SK-N-SH (cell line): ENCODE data around the gene SLC6A11. TPM values are rescaled to one million over a fixed set of nuclear protein-coding genes. Genes with fewer than 3 reads are reported as not detected.

ENCODE experiments used
- CTCF ChIA-PET: fragments of 300-600, 350-600 bp; formaldehyde crosslinking; extraction: SDS; loops from one replicate; lab custom pipeline; 2021; lab: Yijun Ruan, JAX
- POLR2A ChIA-PET: fragments of 350-600 bp; sonication (Branson Sonifier 250); formaldehyde crosslinking; extraction: SDS; loops from one replicate; lab custom pipeline; 2020; ENCODE audit warnings: antibody characterized with exemption, inconsistent platforms; lab: Yijun Ruan, JAX
- DNase-seq: peaks from one replicate; pipeline ENCODE4 v3.0.0; 2012
- H2AFZ ChIP-seq: fragments of 200-600 bp; sonication (generic); 2 replicates; pipeline ENCODE4 v1.8.1; 2016; ENCODE audit warnings: antibody characterized with exemption, mild to moderate bottlenecking, low read depth
- H3F3A ChIP-seq: fragments of 200-600 bp; sonication (generic); replicated peaks from 2 replicates; pipeline ENCODE3; 2016; ENCODE audit warnings: antibody characterized with exemption, mild to moderate bottlenecking; ENCODE audit not compliant: insufficient read depth
- H3K27ac ChIP-seq, 2 experiments: fragments of 200-500 bp in 1 of 2; fragments of 200-600 bp in 1 of 2; sonication (Bioruptor generic) in 1 of 2; sonication (generic), shearing (Covaris generic) in 1 of 2; 2 replicates each; pipeline versions ENCODE4 v1.5.1 to v1.6.1; 2014 to 2016; ENCODE audit warnings: low read depth in 2 of 2, inconsistent platforms in 1 of 2, low read length in 1 of 2, mild to moderate bottlenecking in 1 of 2, mixed read lengths in 1 of 2
- H3K27me3 ChIP-seq: fragments of 200-600 bp; sonication (generic), shearing (Covaris generic); 2 replicates; pipeline ENCODE4 v1.6.1; 2016; ENCODE audit warnings: mixed run types; ENCODE audit not compliant: insufficient read depth
- H3K36me3 ChIP-seq, 2 experiments: fragments of 200-500 bp in 1 of 2; fragments of 200-600 bp in 1 of 2; sonication (Bioruptor generic) in 1 of 2; sonication (generic) in 1 of 2; replicated peaks in 1 of 2; 2 replicates each; pipeline versions ENCODE3 to v1.5.1; 2014 to 2016; ENCODE audit warnings: low read length in 1 of 2, mild to moderate bottlenecking in 1 of 2; ENCODE audit not compliant: insufficient read depth in 2 of 2, control insufficient read depth in 1 of 2
- H3K4me1 ChIP-seq, 2 experiments: fragments of 200-500 bp in 1 of 2; fragments of 200-600 bp in 1 of 2; sonication (Bioruptor generic) in 1 of 2; sonication (generic), shearing (Covaris generic) in 1 of 2; 2 replicates each; pipeline versions ENCODE4 v1.5.1 to v1.6.1; 2014 to 2016; ENCODE audit warnings: low read depth in 1 of 2, low read length in 1 of 2, mixed run types in 1 of 2; ENCODE audit not compliant: insufficient read depth in 2 of 2, control insufficient read depth in 1 of 2
- H3K4me2 ChIP-seq: fragments of 200-600 bp; sonication (generic), shearing (Covaris generic); 2 replicates; pipeline ENCODE4 v1.6.1; 2017; ENCODE audit warnings: mixed run types
- H3K4me3 ChIP-seq, 2 experiments: fragments of 200-500 bp in 1 of 2; fragments of 200-600 bp in 1 of 2; sonication (Bioruptor generic) in 1 of 2; sonication (generic), shearing (Covaris generic) in 1 of 2; 2 replicates each; pipeline versions ENCODE4 v1.5.1 to v1.8.1; 2014 to 2016; ENCODE audit warnings: low read depth in 2 of 2, inconsistent platforms in 1 of 2, low read length in 1 of 2, mild to moderate bottlenecking in 1 of 2, mixed read lengths in 1 of 2, moderate library complexity in 1 of 2
- H3K79me2 ChIP-seq: fragments of 200-600 bp; sonication (generic); 2 replicates; pipeline ENCODE4 v1.8.1; 2017; ENCODE audit warnings: mild to moderate bottlenecking; ENCODE audit not compliant: insufficient read depth
- H3K9ac ChIP-seq: fragments of 200-600 bp; sonication (generic); 2 replicates; pipeline ENCODE4 v1.6.1; 2017; ENCODE audit warnings: mixed run types
- H3K9me2 ChIP-seq: fragments of 200-600 bp; sonication (generic); 2 replicates; pipeline ENCODE4 v1.6.1; 2017; ENCODE audit warnings: mixed run types
- H3K9me3 ChIP-seq: fragments of 200-600 bp; sonication (generic); 2 replicates; pipeline ENCODE4 v1.6.1; 2017; ENCODE audit warnings: mixed run types, mild to moderate bottlenecking, moderate library complexity
- H4K20me1 ChIP-seq: fragments of 200-600 bp; sonication (generic); 2 replicates; pipeline ENCODE4 v1.6.1; 2017; ENCODE audit warnings: mild to moderate bottlenecking, mixed run types; ENCODE audit not compliant: insufficient read depth
- CTCF ChIP-seq: fragments of 200-600 bp; sonication (generic); IDR thresholded peaks from 2 replicates; pipeline ENCODE4 v1.6.1; 2017; ENCODE audit warnings: antibody characterized with exemption, mild to moderate bottlenecking, moderate library complexity
- ELF1 ChIP-seq: IDR thresholded peaks from 2 replicates; pipeline ENCODE4 v1.4.0; 2012
- EP300 ChIP-seq, 2 experiments: IDR thresholded peaks; 2 replicates each; pipeline versions ENCODE4 v1.4.0 to v1.6.1; 2012; ENCODE audit warnings: borderline replicate concordance in 1 of 2, low read depth in 1 of 2, low read length in 1 of 2
- FOSL2 ChIP-seq: IDR thresholded peaks from 2 replicates; pipeline ENCODE4 v1.4.0; 2012; ENCODE audit warnings: low read depth, mild to moderate bottlenecking, moderate library complexity, borderline replicate concordance
- FOXJ3 ChIP-seq: sonication (generic); formaldehyde crosslinking; IDR thresholded peaks from 2 replicates; pipeline ENCODE4 v1.5.1; 2020; ENCODE audit warnings: mild to moderate bottlenecking, missing genetic modification reagents
- FOXM1 ChIP-seq: IDR thresholded peaks from 2 replicates; pipeline ENCODE4 v1.4.0; 2012; ENCODE audit warnings: low read depth, mild to moderate bottlenecking
- GABPA ChIP-seq: IDR thresholded peaks from 2 replicates; pipeline ENCODE4 v1.4.0; 2012; ENCODE audit warnings: low read depth, mild to moderate bottlenecking
- IRF3 ChIP-seq: fragments of 150-350 bp; IDR thresholded peaks from 2 replicates; pipeline ENCODE4 v1.6.1; 2016; ENCODE audit warnings: mild to moderate bottlenecking, low read depth, low read length
- JUND ChIP-seq: IDR thresholded peaks from 2 replicates; pipeline ENCODE4 v1.4.0; 2012
- MEF2A ChIP-seq: IDR thresholded peaks from 2 replicates; pipeline ENCODE4 v1.4.0; 2012; ENCODE audit warnings: low read depth, borderline replicate concordance
- MXI1 ChIP-seq: IDR thresholded peaks from 2 replicates; pipeline ENCODE4 v1.6.1; 2012; ENCODE audit warnings: mild to moderate bottlenecking, low read depth, low read length, improper control_type of control experiment
- NFIC ChIP-seq: IDR thresholded peaks from 2 replicates; pipeline ENCODE4 v1.4.0; 2012; ENCODE audit warnings: borderline replicate concordance
- RCOR1 ChIP-seq: fragments of 150-350 bp; IDR thresholded peaks from 2 replicates; pipeline ENCODE4 v1.6.1; 2017; ENCODE audit warnings: antibody characterized with exemption, low read length
- RXRA ChIP-seq: IDR thresholded peaks from 2 replicates; pipeline ENCODE4 v1.4.0; 2012; ENCODE audit warnings: low read depth, mild to moderate bottlenecking, borderline replicate concordance
- SIN3A ChIP-seq: IDR thresholded peaks from 2 replicates; pipeline ENCODE4 v1.6.1; 2012; ENCODE audit warnings: low read depth, mild to moderate bottlenecking, low read length, moderate library complexity, borderline replicate concordance
- TAF1 ChIP-seq: IDR thresholded peaks from 2 replicates; pipeline ENCODE4 v1.6.1; 2012; ENCODE audit warnings: low read depth, mild to moderate bottlenecking, low read length, moderate library complexity, borderline replicate concordance
- TCF12 ChIP-seq: IDR thresholded peaks from 2 replicates; pipeline ENCODE4 v1.4.0; 2012
- USF1 ChIP-seq: IDR thresholded peaks from 2 replicates; pipeline ENCODE4 v1.4.0; 2012; ENCODE audit warnings: low read depth, borderline replicate concordance
- USF2 ChIP-seq: fragments of 150-350 bp; IDR thresholded peaks from 2 replicates; pipeline ENCODE4 v1.6.1; 2017; ENCODE audit warnings: antibody characterized with exemption, low read length, low read depth, borderline replicate concordance
- ZBTB33 ChIP-seq: IDR thresholded peaks from 2 replicates; pipeline ENCODE4 v1.4.0; 2012; ENCODE audit warnings: low read depth, borderline replicate concordance
- WGBS: methylation state at CpG from one replicate; pipeline ENCODE4 v1.1.6; 2017; ENCODE audit warnings: low lambda C conversion rate; 5-methylcytosine and 5-hydroxymethylcytosine counted together
- polyA plus RNA-seq, 3 experiments: library from polyadenylated mRNA; depleted of rRNA; stranded (reverse); fragments of >200 nt; gene quantifications; 2 replicates each; pipeline ENCODE4 v1.2.3, GENCODE V29; 2012

Gene SLC6A11
- polyA plus RNA-seq, 1 of the 3 experiments (the other 2 are of a cell fraction) = 0.03 TPM

GRCh38 chr3:10768708-10769394 lies 47.2 kb upstream of the SLC6A11 start (continued):
- no peak for TF ChIP-seq USF2
- no peak for TF ChIP-seq TCF12
- TF ChIP-seq SIN3A = no peak
- no peak for TF ChIP-seq ZBTB33

- DNase-seq = no peak
- POLR2A ChIA-PET = no interaction called here
- Histone ChIP-seq H3K4me2 (no peak overlapping the region), H3K4me1 (peaks cover 0 to 3% of the 10 kb centered on the region in 2 experiments; a peak in 1 of 4 replicates), H3K9me3 (no peaks in the 10 kb centered on the region), H3K9me2 (no peaks in the 10 kb centered on the region), H3K9ac (no peak overlapping the region), H3K79me2 (no peaks in the 10 kb centered on the region), H3K27ac (no peak overlapping the region)
- WGBS = 44% methylated on average over 11 of the region's 11 CpGs
- CTCF ChIA-PET = interaction anchor here (0.9 to 7.1 kb wide), 6 partner anchors 8 to 114 kb away, joined by 3 to 46 read pairs (median 8); no protein-coding TSS in a partner anchor
- TF ChIP-seq RXRA (no peak), MEF2A (no peak), USF1 (no peak), NFIC (no peak), GABPA (no peak)
- TF ChIP-seq, all 33 proteins: peak for 0
- Histone ChIP-seq H3K4me3 (no peak overlapping the region), H2AFZ (no peak overlapping the region), H3K27me3 (no peaks in the 10 kb centered on the region), H3K36me3 (no peaks in the 10 kb centered on the region), H3F3A (no peaks in the 10 kb centered on the region), H4K20me1 (no peaks in the 10 kb centered on the region)
Measured at GRCh38 chr3:10770547-10770946, 45.5 kb upstream of the SLC6A11 start.

- H3K36me3 ChIP-seq = no peaks in the 10 kb centered on the region
- no peaks in the 10 kb centered on the region for H3K27me3 ChIP-seq
- no peak overlapping the region for H3K4me3 ChIP-seq
- H3K79me2 ChIP-seq = no peaks in the 10 kb centered on the region
- no peaks in the 10 kb centered on the region for H3K9me3 ChIP-seq
- no peak overlapping the region for H3K27ac ChIP-seq
- H4K20me1 ChIP-seq = no peaks in the 10 kb centered on the region
- no peak overlapping the region for H2AFZ ChIP-seq
- H3K9me2 ChIP-seq = no peaks in the 10 kb centered on the region
- no peak overlapping the region for H3K9ac ChIP-seq
- whole genome bisulfite sequencing = 25% methylated on average over 3 of the region's 3 CpGs
- POLR2A ChIA-PET = no interaction called here
- H3K4me2 ChIP-seq = no peak overlapping the region
- peaks cover 0 to 3% of the 10 kb centered on the region in 2 experiments; a peak in 1 of 4 replicates for H3K4me1 ChIP-seq
- H3F3A ChIP-seq = no peaks in the 10 kb centered on the region
- DNase-seq = no peak
- CTCF ChIA-PET = interaction anchor here (1.2 to 7.1 kb wide), 6 partner anchors 8 to 289 kb away, joined by 3 to 46 read pairs (median 8); no protein-coding TSS in a partner anchor
- TF ChIP-seq JUND (no peak), FOXJ3 (CRISPR knock-in tag) (no peak), EP300 (IDR thresholded peaks at IDR 0.05; ENCODE audit: borderline replicate concordance in 1 of 2, low read depth in 1 of 2, low read length in 1 of 2) (no peak), TAF1 (no peak), ELF1 (no peak), FOXM1 (no peak), GABPA (no peak), MXI1 (no peak), IRF3 (no peak), FOSL2 (no peak), RCOR1 (no peak), CTCF (no peak)
Measured at GRCh38 chr3:10770981-10771380, 45.0 kb upstream of the SLC6A11 start.
